PC-9 (cell line): Measurements from ENCODE around the gene NFX1. TPM values are rescaled to one million over a fixed set of nuclear protein-coding genes. Genes with fewer than 3 reads are reported as not detected.

ENCODE experiments used
- BruUV-seq: library from RNA; stranded (reverse); fragments of 400-500 nt; replicated peaks from 2 replicates; lab custom pipeline; 2021; lab: Mats Ljungman, UMichigan
- CTCF ChIA-PET: fragments of 300-600 bp; sonication (Branson Sonifier 250); formaldehyde crosslinking; loops from one replicate; lab custom pipeline; 2022; ENCODE audit warnings: antibody characterized with exemption; lab: Charles Lee
- POLR2A ChIA-PET: fragments of 300-600 bp; sonication (Branson Sonifier 250); formaldehyde crosslinking; loops from one replicate; lab custom pipeline; 2022; ENCODE audit warnings: antibody characterized with exemption; ENCODE audit not compliant: unreplicated experiment; lab: Charles Lee
- DNase-seq, 2 experiments: peaks; one replicate each; pipeline versions ENCODE4 v3.0.0 to v3.0.0-alpha.2; 2015 to 2022; ENCODE audit warnings: mixed read lengths in 1 of 2
- H2AFZ ChIP-seq: fragments of 200-600 bp; sonication (generic); 2 replicates; pipeline ENCODE4 v1.8.1; 2017; ENCODE audit warnings: antibody characterized with exemption
- H3F3A ChIP-seq: fragments of 200-600 bp; sonication (generic); 2 replicates; pipeline ENCODE4 v1.8.1; 2017; ENCODE audit warnings: antibody characterized with exemption, mild to moderate bottlenecking, low read depth; ENCODE audit not compliant: insufficient read depth
- H3K27ac ChIP-seq: fragments of 200-600 bp; sonication (generic); 2 replicates; pipeline ENCODE4 v1.6.1; 2016; ENCODE audit warnings: mixed run types
- H3K27me3 ChIP-seq: fragments of 200-600 bp; sonication (generic); 2 replicates; pipeline ENCODE4 v1.6.1; 2016; ENCODE audit warnings: low read depth, mixed run types; ENCODE audit not compliant: insufficient read depth
- H3K36me3 ChIP-seq: fragments of 200-600 bp; sonication (generic); 2 replicates; pipeline ENCODE4 v1.6.1; 2016; ENCODE audit warnings: low read depth, mixed run types
- H3K4me1 ChIP-seq: fragments of 200-600 bp; sonication (generic); replicated peaks from 2 replicates; pipeline ENCODE4 v1.6.1; 2016; ENCODE audit warnings: mixed run types; ENCODE audit not compliant: insufficient read depth
- H3K4me2 ChIP-seq: fragments of 200-600 bp; sonication (generic); 2 replicates; pipeline ENCODE4 v1.6.1; 2017; ENCODE audit warnings: mixed run types
- H3K4me3 ChIP-seq: fragments of 200-600 bp; sonication (generic); 2 replicates; pipeline ENCODE4 v1.6.1; 2016; ENCODE audit warnings: mixed run types
- H3K79me2 ChIP-seq: fragments of 200-600 bp; sonication (generic); 2 replicates; pipeline ENCODE4 v1.6.1; 2017; ENCODE audit warnings: low read depth, mixed run types
- H3K9me2 ChIP-seq: fragments of 200-600 bp; sonication (generic); 2 replicates; pipeline ENCODE4 v1.8.1; 2017; ENCODE audit warnings: mild to moderate bottlenecking; ENCODE audit not compliant: insufficient read depth
- H3K9me3 ChIP-seq: fragments of 200-600 bp; sonication (generic); 2 replicates; pipeline ENCODE4 v1.8.1; 2016; ENCODE audit warnings: low read depth; ENCODE audit not compliant: insufficient read depth
- H4K20me1 ChIP-seq: fragments of 200-600 bp; sonication (generic); 2 replicates; pipeline ENCODE4 v1.8.1; 2017; ENCODE audit not compliant: insufficient read depth
- EZH2 ChIP-seq: fragments of 200-600 bp; sonication (generic); IDR thresholded peaks from 2 replicates; pipeline ENCODE4 v1.8.0; 2017; ENCODE audit warnings: antibody characterized with exemption, low read depth
- intact Hi-C: fragments of 100-400 bp; cut with micrococcal nuclease; formaldehyde crosslinking; loops from one replicate; pipeline ENCODE4 v1.10.0; 2022; ENCODE audit not compliant: unreplicated experiment
- total RNA-seq: library from RNA; stranded (reverse); gene quantifications from 2 replicates; pipeline ENCODE4 v1.2.3, GENCODE V29; 2021
- TF ChIP-seq, protein P1 (sequence below): fragments of 200-600 bp; sonication (generic); conservative IDR thresholded peaks from 2 replicates; pipeline ENCODE4 v1.6.1; 2017; ENCODE audit warnings: mixed run types, antibody characterized with exemption, mild to moderate bottlenecking, moderate library complexity

Gene NFX1
- total RNA-seq, 1 experiment from 2014 or later, result 14.9 TPM

- intact Hi-C loops, result loop anchor here (1.0 kb wide), 2 partner anchors 62 to 175 kb away; no protein-coding TSS in a partner anchor
- no peak for DNase-seq
- H2AFZ ChIP-seq, result no peak overlapping the region
- CTCF ChIA-PET, result interaction anchor here (0.6 to 2.5 kb wide), 7 partner anchors 11 to 387 kb away, joined by 3 to 9 read pairs (median 3); partner anchors contain the start of gene NOL6
- H3K36me3 ChIP-seq, result no peaks in the 10 kb centered on the region
- no peaks in the 10 kb centered on the region for H3K9me3 ChIP-seq
- H3K27ac ChIP-seq, result no peak overlapping the region
- H3F3A ChIP-seq, result no peaks in the 10 kb centered on the region; the same call in 1 of the 2 replicates
- no peaks in the 10 kb centered on the region for H3K9me2 ChIP-seq
- BruUV-seq, result no TSS peak
- H4K20me1 ChIP-seq, result no peaks in the 10 kb centered on the region
- no peak overlapping the region for H3K4me3 ChIP-seq
- POLR2A ChIA-PET, result no interaction called here
- H3K27me3 ChIP-seq, result no peaks in the 10 kb centered on the region
- no peaks in the 10 kb centered on the region for H3K79me2 ChIP-seq
- TF ChIP-seq, protein P1, sequence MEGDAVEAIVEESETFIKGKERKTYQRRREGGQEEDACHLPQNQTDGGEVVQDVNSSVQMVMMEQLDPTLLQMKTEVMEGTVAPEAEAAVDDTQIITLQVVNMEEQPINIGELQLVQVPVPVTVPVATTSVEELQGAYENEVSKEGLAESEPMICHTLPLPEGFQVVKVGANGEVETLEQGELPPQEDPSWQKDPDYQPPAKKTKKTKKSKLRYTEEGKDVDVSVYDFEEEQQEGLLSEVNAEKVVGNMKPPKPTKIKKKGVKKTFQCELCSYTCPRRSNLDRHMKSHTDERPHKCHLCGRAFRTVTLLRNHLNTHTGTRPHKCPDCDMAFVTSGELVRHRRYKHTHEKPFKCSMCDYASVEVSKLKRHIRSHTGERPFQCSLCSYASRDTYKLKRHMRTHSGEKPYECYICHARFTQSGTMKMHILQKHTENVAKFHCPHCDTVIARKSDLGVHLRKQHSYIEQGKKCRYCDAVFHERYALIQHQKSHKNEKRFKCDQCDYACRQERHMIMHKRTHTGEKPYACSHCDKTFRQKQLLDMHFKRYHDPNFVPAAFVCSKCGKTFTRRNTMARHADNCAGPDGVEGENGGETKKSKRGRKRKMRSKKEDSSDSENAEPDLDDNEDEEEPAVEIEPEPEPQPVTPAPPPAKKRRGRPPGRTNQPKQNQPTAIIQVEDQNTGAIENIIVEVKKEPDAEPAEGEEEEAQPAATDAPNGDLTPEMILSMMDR, result no peak
- TF ChIP-seq EZH2, result no peak
- H3K4me2 ChIP-seq, result no peak overlapping the region
- no peaks in the 10 kb centered on the region for H3K4me1 ChIP-seq
Measured at GRCh38 chr9:33403941-33404787, 113.8 kb downstream of the NFX1 start.

- Histone ChIP-seq H3K27ac (no peak overlapping the region), H3K36me3 (no peaks in the 10 kb centered on the region), H3F3A (no peaks in the 10 kb centered on the region; the same call in 1 of the 2 replicates), H3K4me2 (no peak overlapping the region), H2AFZ (no peak overlapping the region), H3K4me3 (no peak overlapping the region), H3K79me2 (no peaks in the 10 kb centered on the region), H4K20me1 (no peaks in the 10 kb centered on the region), H3K27me3 (no peaks in the 10 kb centered on the region), H3K9me2 (no peaks in the 10 kb centered on the region), H3K9me3 (no peaks in the 10 kb centered on the region), H3K4me1 (no peaks in the 10 kb centered on the region)
- POLR2A ChIA-PET, result no interaction called here
- TF ChIP-seq, protein P1, result no peak
- no peak for TF ChIP-seq EZH2
- no TSS peak for BruUV-seq
- intact Hi-C loops, result no loop called here
- no peak for DNase-seq
- CTCF ChIA-PET, result interaction anchor here (0.6 to 2.5 kb wide), 5 partner anchors 11 to 219 kb away, joined by 3 to 9 read pairs (median 7); partner anchors contain the start of gene NOL6
Measured at GRCh38 chr9:33404788-33405362, 114.6 kb downstream of the NFX1 start.

DNA sequence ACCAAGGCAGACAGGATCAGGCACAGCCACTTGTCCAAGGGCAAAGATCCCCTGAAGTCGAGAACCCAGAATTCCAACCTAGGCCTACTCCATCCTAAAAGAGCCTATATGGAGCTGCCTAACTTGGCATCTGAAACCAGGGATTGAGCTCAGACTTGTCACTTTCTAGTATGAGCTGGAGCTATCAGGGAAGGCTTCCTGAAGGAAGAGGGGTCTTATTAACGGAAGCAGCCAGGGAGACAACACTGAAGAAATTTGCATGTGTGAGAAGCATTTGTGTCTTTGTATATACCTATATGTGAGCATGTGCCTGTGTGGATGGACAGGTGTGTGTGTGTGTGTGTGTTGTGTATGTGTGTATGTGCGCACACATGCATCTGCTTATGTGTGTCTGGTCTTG lies 116.7 kb downstream of the NFX1 start:
- H3K27ac ChIP-seq, result no peak overlapping the region
- POLR2A ChIA-PET, result no interaction called here
- no peak overlapping the region for H3K4me2 ChIP-seq
- no peak overlapping the region for H3K4me3 ChIP-seq
- no peaks in the 10 kb centered on the region for H3K27me3 ChIP-seq
- CTCF ChIA-PET, result interaction anchor here (0.6 to 0.7 kb wide), 2 partner anchors 55 to 59 kb away, joined by 3 read pairs; no protein-coding TSS in a partner anchor
- intact Hi-C loops, result no loop called here
- no peaks in the 10 kb centered on the region for H3K9me2 ChIP-seq
- TF ChIP-seq EZH2, result no peak
- TF ChIP-seq, protein P1, result no peak
- H3K36me3 ChIP-seq, result no peaks in the 10 kb centered on the region
- no peak for DNase-seq
- no peaks in the 10 kb centered on the region for H3K4me1 ChIP-seq
- H3K9me3 ChIP-seq, result no peaks in the 10 kb centered on the region
- no peaks in the 10 kb centered on the region; the same call in 1 of the 2 replicates for H3F3A ChIP-seq
- no TSS peak for BruUV-seq
- H3K79me2 ChIP-seq, result no peaks in the 10 kb centered on the region
- H2AFZ ChIP-seq, result no peak overlapping the region
- H4K20me1 ChIP-seq, result no peaks in the 10 kb centered on the region
